SKM-1 (cell line): ENCODE measurements around the gene THEMIS2.
"Not testable (repeated sequence)": the region's sequence is repeated elsewhere in the genome, so short reads cannot be mapped to it uniquely, and the experiment has no call there.

Experiments
- DNase-seq: peaks from one replicate; lab custom pipeline; 2025; ENCODE audit not compliant: unreplicated experiment; lab: John Stamatoyannopoulos, UW

The THEMIS2 gene

GRCh38 chr1:27862671-27863537, 9.4 kb upstream of the THEMIS2 start:
- DNase-seq = peak; percentile 87

- DNase-seq = no peak
These were observed 8.8 kb upstream of the THEMIS2 start for GRCh38 chr1:27863538-27863915.

- peak; percentile 84 for DNase-seq
These were observed 8.0 kb upstream of the THEMIS2 start for GRCh38 chr1:27864264-27864895.

- DNase-seq = no peak
These were observed 6.5 kb upstream of the THEMIS2 start for GRCh38 chr1:27865821-27866220.

GRCh38 chr1:27868556-27868931, 3.8 kb upstream of the THEMIS2 start:
- DNase-seq = no peak

DNA sequence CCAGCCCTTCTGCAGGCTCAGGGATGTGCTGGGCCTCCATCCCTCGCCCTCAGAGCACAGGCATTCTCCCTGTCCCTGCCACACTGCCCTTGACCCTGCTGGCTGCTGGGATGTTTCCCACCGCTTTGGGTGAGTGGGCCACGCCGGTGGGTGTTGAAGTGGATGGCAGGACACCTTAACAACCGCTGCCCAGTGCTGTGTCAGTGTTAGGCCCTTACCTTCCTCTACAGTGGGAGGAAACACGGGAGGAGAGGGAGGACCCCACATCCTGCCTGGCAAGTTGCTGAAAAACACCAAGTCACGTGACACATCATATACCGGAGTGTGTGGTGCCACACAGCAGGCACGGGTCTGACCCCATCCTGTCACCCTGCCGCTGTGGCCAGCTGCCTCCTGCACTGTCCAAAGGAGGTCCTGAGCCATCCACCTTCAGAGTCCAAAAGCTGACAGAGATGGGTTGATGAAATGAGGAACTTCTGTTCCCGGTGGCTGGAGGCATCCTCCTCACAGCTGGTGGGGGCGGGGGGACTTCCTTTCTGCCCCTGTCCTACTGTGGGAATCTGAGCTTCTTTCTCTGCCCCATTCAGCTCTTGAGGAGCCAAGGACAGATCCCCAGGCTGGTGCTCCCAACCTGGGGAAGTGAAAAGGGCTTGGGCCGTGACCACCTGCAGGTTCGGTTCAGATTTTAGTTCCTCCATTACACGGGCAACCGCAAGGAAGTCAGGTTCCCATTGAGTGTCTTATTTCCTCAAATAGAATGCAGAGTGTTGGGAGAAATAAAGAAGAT, 3.2 kb upstream of the THEMIS2 start:
- peak; percentile 71 for DNase-seq

GRCh38 chr1:27869719-27870085, 2.6 kb upstream of the THEMIS2 start:
- no peak for DNase-seq

DNA sequence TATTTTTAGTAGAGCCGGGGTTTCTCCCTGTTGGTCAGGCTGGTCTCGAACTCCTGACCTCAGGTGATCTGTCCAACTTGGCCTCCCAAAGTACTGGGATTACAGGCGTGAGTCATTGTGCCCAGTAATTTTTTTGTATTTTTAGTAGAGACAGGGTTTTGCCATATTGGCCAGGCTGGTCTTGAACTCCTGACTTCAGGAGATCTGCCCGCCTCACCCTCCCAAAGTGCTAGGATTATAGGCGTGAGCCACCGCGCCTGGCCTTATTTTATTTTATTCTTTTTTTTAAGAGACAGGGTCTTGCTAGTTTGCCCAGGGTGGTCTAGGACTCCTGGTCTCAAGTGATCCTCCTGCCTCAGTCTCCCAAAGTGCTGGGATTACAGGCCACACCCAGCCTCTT, 1.3 kb upstream of the THEMIS2 start:
- DNase-seq = not testable (repeated sequence)

- DNase-seq = no peak
These were observed 633 bp downstream of the THEMIS2 start for GRCh38 chr1:27872802-27873551.

DNA sequence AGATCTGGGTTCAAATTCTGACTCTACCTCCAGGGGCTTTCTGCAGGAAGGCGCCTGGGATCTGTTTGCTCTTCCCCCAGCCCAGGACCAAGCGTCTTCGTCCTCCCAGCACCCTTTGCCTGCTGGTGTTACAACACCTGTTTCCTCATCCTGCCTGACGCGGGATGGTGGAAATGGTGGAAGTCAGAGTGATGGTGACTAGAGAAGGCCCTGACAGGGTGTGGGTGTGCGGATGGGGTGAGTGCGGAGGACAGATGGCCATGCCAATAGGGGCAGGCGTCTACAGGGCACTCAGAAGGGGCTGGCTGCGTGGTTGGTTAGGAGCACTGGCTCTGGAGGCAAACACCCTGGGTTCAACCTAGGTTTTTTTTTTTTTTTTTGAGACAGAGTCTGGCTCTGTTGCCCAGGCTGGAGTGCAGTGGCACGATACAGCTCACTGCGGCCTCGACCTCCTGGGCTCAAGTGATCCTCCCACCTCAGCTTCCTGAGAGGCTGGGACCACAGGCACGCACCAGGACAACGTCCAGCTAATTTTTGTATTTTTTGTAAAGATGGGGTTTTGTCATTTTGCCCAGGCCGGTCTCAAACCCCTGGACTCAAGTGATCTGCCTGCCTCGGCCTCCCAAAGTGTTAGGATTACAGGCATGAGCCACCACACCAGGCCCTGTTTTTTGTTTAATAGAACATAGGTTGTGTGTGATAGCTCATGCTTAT, 1.5 kb downstream of the THEMIS2 start:
- DNase-seq = peak; percentile 42

DNA sequence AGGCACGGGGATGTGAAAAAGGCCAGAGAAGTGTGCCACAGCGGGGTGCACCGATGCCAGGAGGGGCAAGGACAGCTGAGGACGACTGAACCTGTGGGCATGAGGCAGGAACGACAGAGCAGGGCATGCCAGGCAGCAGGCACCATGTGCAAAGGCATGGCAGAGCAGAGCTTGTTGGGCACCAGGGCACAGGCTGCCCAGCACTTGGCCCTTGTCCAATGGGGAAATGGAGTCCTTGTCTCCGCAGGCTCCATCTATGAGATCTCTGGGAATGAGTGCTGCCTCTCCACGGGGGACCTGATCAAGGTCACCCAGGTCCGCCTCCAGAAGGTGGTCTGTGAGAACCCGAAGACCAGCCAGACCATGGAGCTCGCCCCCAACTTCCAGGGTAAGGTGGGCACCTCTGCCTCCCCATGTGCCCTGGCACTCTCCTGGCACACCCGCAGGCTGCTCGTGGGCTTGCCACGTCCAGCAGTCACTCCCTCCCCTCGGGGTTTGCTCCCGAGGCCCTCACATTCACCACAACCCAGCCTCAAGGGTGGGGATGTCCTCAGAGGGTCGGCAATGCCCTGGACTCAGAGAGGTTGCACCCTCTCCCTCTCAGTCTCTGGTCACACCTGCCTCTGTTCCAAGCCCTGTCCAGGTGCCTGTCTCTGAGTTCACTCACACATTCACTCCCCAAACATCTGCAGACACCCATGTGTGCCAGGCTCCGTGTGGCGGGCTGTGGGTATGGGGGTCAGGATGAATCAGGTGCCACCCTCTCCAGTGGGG, 4.2 kb downstream of the THEMIS2 start:
- no peak for DNase-seq

- DNase-seq = no peak
These were observed 4.7 kb downstream of the THEMIS2 start for GRCh38 chr1:27877115-27877416.

DNA sequence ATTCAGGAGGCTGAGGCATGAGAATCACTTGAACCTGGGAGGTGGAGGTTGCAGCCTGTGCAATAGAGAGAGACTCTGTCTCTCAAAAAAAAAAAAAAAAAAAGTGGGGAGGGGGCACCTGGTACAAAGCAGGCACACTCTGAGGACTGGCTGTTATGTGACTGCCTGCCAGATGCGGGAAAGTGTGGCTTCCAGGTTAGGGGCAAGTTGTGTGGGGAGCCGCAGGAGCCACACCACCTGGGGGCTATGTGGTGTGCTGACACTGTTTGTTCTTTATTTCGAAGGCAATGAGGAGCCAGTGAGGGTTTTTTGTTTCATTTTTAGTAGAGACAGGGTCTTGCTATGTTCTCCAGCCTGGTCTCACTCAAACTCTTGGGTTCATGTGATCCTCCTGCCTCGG, 5.7 kb downstream of the THEMIS2 start:
- DNase-seq = no peak

- no peak for DNase-seq
These were observed 6.5 kb downstream of the THEMIS2 start for GRCh38 chr1:27878787-27879335.

DNA sequence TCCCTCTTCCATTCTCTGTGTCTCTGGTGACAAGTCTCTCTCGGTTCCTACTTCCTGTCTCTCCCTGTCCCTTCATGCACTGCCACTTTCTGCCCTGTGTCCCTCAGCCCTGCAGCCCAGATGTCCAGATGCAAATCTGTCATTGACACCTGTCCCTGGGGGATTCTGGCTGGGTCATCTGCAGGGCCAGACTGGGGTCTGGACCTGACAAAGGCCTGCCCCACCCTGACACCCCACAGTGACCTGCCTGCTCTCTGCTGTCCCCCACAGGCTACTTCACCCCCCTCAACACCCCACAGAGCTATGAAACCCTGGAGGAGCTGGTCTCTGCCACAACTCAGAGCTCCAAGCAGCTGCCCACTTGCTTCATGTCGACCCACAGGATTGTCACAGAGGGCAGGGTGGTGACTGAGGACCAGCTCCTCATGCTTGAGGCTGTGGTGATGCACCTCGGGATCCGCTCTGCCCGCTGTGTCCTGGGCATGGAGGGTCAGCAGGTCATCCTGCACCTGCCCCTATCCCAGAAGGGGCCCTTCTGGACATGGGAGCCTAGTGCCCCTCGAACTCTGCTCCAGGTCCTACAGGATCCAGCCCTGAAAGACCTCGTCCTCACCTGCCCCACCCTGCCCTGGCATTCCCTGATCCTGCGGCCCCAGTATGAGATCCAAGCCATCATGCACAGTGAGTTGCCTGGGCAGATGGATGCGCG, 7.2 kb downstream of the THEMIS2 start:
- no peak for DNase-seq

DNA sequence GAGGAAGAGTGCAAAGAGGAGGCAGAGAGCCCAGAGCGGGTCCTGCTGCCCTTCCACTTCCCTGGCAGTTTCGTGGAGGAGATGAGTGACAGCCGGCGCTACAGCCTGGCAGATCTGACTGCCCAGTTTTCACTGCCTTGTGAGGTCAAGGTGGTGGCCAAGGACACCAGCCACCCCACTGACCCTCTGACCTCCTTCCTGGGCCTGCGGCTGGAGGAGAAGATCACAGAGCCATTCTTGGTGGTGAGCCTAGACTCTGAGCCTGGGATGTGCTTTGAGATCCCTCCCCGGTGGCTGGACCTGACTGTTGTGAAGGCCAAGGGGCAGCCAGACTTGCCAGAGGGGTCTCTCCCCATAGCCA, 10.2 kb downstream of the THEMIS2 start:
- DNase-seq = no peak

GRCh38 chr1:27883536-27883935, 11.2 kb downstream of the THEMIS2 start:
- no peak for DNase-seq

DNA sequence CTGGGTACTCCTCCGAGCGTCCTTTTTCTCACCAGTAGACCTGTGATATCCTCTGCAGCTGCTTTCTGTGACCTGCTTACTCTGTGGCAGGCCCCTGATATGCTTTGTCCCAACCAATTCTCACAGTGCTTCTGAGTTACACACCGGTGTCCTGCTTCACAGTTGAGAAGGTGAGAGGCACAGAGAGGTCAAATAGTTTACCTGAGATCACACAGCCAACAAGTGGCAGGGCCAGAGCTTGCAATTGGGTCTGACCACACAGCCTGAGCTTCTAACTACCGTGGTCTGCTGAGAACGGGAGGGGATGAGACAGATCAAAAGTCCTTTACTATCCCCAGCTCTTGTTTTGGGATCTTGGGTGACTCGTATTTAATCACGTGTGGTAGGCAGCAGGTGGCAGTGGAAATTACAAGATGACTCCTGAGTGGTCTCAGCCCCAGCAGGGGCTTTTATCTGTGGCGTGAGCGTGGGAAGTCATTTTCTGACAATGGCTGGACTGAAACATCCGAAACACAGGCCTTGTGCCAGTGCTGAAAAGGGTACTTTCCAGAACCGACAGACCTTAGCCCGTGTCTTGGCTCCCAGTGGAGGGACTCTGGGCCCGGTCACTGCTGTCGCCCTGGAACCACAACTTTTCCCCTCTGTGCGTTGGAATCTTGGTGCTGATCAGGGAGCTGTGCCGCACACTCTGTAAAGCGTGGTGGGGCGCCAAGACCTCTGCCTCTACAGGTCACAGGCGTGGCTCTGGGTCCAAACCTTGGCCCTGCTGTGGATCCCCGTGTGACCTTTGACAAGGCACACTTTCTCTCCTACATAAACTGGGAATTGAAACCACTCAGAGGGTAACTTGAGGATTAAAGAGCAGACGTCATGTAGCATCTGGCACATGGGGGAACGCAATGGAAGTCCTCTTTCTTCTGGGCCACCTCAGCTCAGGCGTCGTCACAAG, 11.9 kb downstream of the THEMIS2 start:
- DNase-seq = no peak
